ENCODE data around the gene SPTLC1.
"Not testable (repeated sequence)": the region's sequence is repeated elsewhere in the genome, so short reads cannot be mapped to it uniquely, and the experiment has no call there.

GRCh38 chr9:92138960-92139540 lies 23.8 kb upstream of the SPTLC1 start:
- TF ChIP-seq CTCF (IDR thresholded peaks at IDR 0.05); POLR2AphosphoS5 (IDR thresholded peaks at IDR 0.05; ENCODE audit: low read depth, low read length); REST (IDR thresholded peaks at IDR 0.05; ENCODE audit: insufficient read depth in 1 of 2, low read depth in 2 of 2, low read length in 1 of 2): not testable (repeated sequence)

Measured in Panc1 (cell line).